Measurements from ENCODE around the gene ISM2.

ISM2 gene

DNA sequence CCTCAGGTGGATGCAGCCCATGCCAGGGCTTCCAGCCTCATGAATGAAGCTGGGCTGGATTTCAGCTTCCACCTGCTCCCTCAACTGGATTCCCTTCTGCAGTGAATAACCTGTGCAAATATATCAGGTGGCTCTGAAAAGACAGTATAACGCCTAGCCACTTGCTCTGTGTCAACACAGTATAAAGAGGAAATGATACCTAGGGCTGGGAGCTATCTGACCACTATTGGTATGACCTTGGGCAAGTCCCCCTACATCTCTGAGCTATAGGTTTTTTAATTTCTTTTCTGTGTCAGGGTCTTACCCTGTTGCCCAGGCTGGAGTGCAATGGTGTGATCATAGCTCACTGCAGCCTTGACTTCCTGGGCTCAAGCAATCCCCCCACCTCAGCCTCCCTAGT, 19.8 kb downstream of the ISM2 start:
- Histone ChIP-seq H3K4me3 (ENCODE audit: low read depth in 1 of 2, low read length in 2 of 2) (no peak overlapping the region), H3K79me2 (ENCODE audit: insufficient read depth, low read length) (no peaks in the 10 kb centered on the region), H2AFZ (ENCODE audit: low read depth, low read length) (no peak overlapping the region), H3K27me3 (ENCODE audit: insufficient read depth, low read length, poor library complexity) (no peaks in the 10 kb centered on the region), H4K20me1 (ENCODE audit: insufficient read depth, low read length) (no peaks in the 10 kb centered on the region), H3K9me3 (ENCODE audit: insufficient read depth, low read length, severe bottlenecking) (no peaks in the 10 kb centered on the region), H3K36me3 (ENCODE audit: insufficient read depth, low read length) (no peaks in the 10 kb centered on the region), H3K4me1 (ENCODE audit: insufficient read depth, low read length) (no peaks in the 10 kb centered on the region), H3K27ac (ENCODE audit: low read length) (no peak overlapping the region), H3K9ac (ENCODE audit: low read depth, low read length) (no peak overlapping the region), H3K4me2 (ENCODE audit: insufficient read depth, low read length) (no peak overlapping the region)
- ATAC-seq (ENCODE audit: insufficient read depth, low read depth) (no peak), DNase-seq (no peak)
- TF ChIP-seq EZH2 (IDR thresholded peaks at IDR 0.05; ENCODE audit: borderline replicate concordance, low read depth, low read length, severe bottlenecking), result no peak
- TF ChIP-seq, protein P1, sequence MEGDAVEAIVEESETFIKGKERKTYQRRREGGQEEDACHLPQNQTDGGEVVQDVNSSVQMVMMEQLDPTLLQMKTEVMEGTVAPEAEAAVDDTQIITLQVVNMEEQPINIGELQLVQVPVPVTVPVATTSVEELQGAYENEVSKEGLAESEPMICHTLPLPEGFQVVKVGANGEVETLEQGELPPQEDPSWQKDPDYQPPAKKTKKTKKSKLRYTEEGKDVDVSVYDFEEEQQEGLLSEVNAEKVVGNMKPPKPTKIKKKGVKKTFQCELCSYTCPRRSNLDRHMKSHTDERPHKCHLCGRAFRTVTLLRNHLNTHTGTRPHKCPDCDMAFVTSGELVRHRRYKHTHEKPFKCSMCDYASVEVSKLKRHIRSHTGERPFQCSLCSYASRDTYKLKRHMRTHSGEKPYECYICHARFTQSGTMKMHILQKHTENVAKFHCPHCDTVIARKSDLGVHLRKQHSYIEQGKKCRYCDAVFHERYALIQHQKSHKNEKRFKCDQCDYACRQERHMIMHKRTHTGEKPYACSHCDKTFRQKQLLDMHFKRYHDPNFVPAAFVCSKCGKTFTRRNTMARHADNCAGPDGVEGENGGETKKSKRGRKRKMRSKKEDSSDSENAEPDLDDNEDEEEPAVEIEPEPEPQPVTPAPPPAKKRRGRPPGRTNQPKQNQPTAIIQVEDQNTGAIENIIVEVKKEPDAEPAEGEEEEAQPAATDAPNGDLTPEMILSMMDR (IDR thresholded peaks at IDR 0.05; ENCODE audit: borderline replicate concordance, extremely low read depth, low read length, poor library complexity, severe bottlenecking), result no peak

DNA sequence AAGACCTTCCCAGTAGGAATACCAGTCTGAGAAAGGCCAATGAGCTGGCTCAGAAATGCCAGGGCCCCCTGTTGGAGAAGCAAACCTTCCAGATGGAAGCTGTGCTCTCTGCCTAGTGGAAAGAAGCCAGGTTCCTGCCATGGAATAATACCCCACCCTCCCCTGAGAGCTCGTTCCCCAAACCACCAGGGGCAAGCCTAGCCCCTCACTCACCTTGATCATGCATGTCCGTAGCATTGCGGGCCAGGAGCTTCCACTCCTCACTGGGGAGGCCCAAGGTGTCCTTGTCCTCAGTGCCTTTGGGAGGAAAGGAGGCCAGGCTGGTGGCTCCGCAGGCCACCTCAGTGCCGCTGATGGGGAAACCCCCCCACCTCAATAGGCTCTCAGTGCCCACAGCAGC, 20.6 kb downstream of the ISM2 start:
- no peak for DNase-seq
- no peaks in the 10 kb centered on the region for H3K27me3 ChIP-seq (ENCODE audit: insufficient read depth, low read length, poor library complexity)
- H2AFZ ChIP-seq (ENCODE audit: low read depth, low read length), result no peak overlapping the region
- no peak overlapping the region for H3K4me3 ChIP-seq (ENCODE audit: low read depth in 1 of 2, low read length in 2 of 2)
- H3K9me3 ChIP-seq (ENCODE audit: insufficient read depth, low read length, severe bottlenecking), result no peaks in the 10 kb centered on the region
- no peaks in the 10 kb centered on the region for H3K36me3 ChIP-seq (ENCODE audit: insufficient read depth, low read length)
- H3K4me2 ChIP-seq (ENCODE audit: insufficient read depth, low read length), result no peak overlapping the region
- H3K79me2 ChIP-seq (ENCODE audit: insufficient read depth, low read length), result no peaks in the 10 kb centered on the region
- no peaks in the 10 kb centered on the region for H3K4me1 ChIP-seq (ENCODE audit: insufficient read depth, low read length)
- no peak overlapping the region for H3K27ac ChIP-seq (ENCODE audit: low read length)
- no peak for ATAC-seq (ENCODE audit: insufficient read depth, low read depth)
- TF ChIP-seq, protein P1 (IDR thresholded peaks at IDR 0.05; ENCODE audit: borderline replicate concordance, extremely low read depth, low read length, poor library complexity, severe bottlenecking), result no peak
- H4K20me1 ChIP-seq (ENCODE audit: insufficient read depth, low read length), result no peaks in the 10 kb centered on the region
- H3K9ac ChIP-seq (ENCODE audit: low read depth, low read length), result no peak overlapping the region

GRCh38 chr14:77475432-77476115, 23.0 kb downstream of the ISM2 start:
- no peaks in the 10 kb centered on the region for H3K4me1 ChIP-seq (ENCODE audit: insufficient read depth, low read length)
- H3K27me3 ChIP-seq (ENCODE audit: insufficient read depth, low read length, poor library complexity), result no peaks in the 10 kb centered on the region
- H3K4me3 ChIP-seq (ENCODE audit: low read depth in 1 of 2, low read length in 2 of 2), result no peak overlapping the region
- H3K9me3 ChIP-seq (ENCODE audit: insufficient read depth, low read length, severe bottlenecking), result no peaks in the 10 kb centered on the region
- no peak overlapping the region for H3K4me2 ChIP-seq (ENCODE audit: insufficient read depth, low read length)
- TF ChIP-seq, protein P1 (IDR thresholded peaks at IDR 0.05; ENCODE audit: borderline replicate concordance, extremely low read depth, low read length, poor library complexity, severe bottlenecking), result no peak
- no peak for TF ChIP-seq EZH2 (IDR thresholded peaks at IDR 0.05; ENCODE audit: borderline replicate concordance, low read depth, low read length, severe bottlenecking)
- H3K27ac ChIP-seq (ENCODE audit: low read length), result no peak overlapping the region
- H3K79me2 ChIP-seq (ENCODE audit: insufficient read depth, low read length), result no peaks in the 10 kb centered on the region
- DNase-seq (no peak), ATAC-seq (ENCODE audit: insufficient read depth, low read depth) (no peak)
- no peaks in the 10 kb centered on the region for H3K36me3 ChIP-seq (ENCODE audit: insufficient read depth, low read length)
- no peaks in the 10 kb centered on the region for H4K20me1 ChIP-seq (ENCODE audit: insufficient read depth, low read length)
- H2AFZ ChIP-seq (ENCODE audit: low read depth, low read length), result no peak overlapping the region
- no peak overlapping the region for H3K9ac ChIP-seq (ENCODE audit: low read depth, low read length)

Data from DND-41 (cell line).